Right renal pelvis (tissue), 4 donors: ENCODE results near the gene CACNA1B. TPM values are rescaled to one million over a fixed set of nuclear protein-coding genes. Genes with fewer than 3 reads are reported as not detected.
"Not testable (repeated sequence)": the region's sequence is repeated elsewhere in the genome, so short reads cannot be mapped to it uniquely, and the experiment has no call there.

Experiments
- DNase-seq, 4 donors: peaks; one replicate each; pipeline ENCODE4 v3.0.0-alpha.2; 2013; ENCODE audit warnings: low read depth in 4 of 4, low spot score in 3 of 4, missing footprints in 1 of 4
- polyA plus RNA-seq, 4 donors: library from polyadenylated mRNA; unstranded; fragments of 120-200 nt; gene quantifications; one replicate each; pipeline ENCODE4 v1.2.1, GENCODE V29; 2013; ENCODE audit not compliant: insufficient read length in 4 of 4

CACNA1B gene
- polyA plus RNA-seq, 4 donors = 0.12 to 0.39 (median 0.24) TPM

- no peak for DNase-seq
Observed at GRCh38 chr9:138122676-138123075, 245.1 kb downstream of the CACNA1B start.

GRCh38 chr9:138123086-138123485 is 245.5 kb downstream of the CACNA1B start:
- DNase-seq = no peak

GRCh38 chr9:138126090-138126857 is 248.7 kb downstream of the CACNA1B start:
- DNase-seq = not testable (repeated sequence)

GRCh38 chr9:138126858-138127584 is 249.4 kb downstream of the CACNA1B start:
- not testable (repeated sequence) for DNase-seq

- DNase-seq = not testable (repeated sequence)
Observed at GRCh38 chr9:138128027-138128426, 250.4 kb downstream of the CACNA1B start.

GRCh38 chr9:138129318-138129717 is 251.7 kb downstream of the CACNA1B start:
- not testable (repeated sequence) for DNase-seq

- not testable (repeated sequence) for DNase-seq
Observed at GRCh38 chr9:138132946-138133705, 255.5 kb downstream of the CACNA1B start.

GRCh38 chr9:138134581-138134980 is 257.0 kb downstream of the CACNA1B start:
- not testable (repeated sequence) for DNase-seq

- not testable (repeated sequence) for DNase-seq
Observed at GRCh38 chr9:138139096-138139495, 261.5 kb downstream of the CACNA1B start.

- not testable (repeated sequence) for DNase-seq
Observed at GRCh38 chr9:138140980-138141379, 263.4 kb downstream of the CACNA1B start.

GRCh38 chr9:138142528-138143244 is 265.1 kb downstream of the CACNA1B start:
- not testable (repeated sequence) for DNase-seq

- not testable (repeated sequence) for DNase-seq
Observed at GRCh38 chr9:138143491-138143890, 265.9 kb downstream of the CACNA1B start.

- peak in 1 of 4 donors; percentile 7 for DNase-seq
Observed at GRCh38 chr9:138147556-138147955, 270.0 kb downstream of the CACNA1B start.

- peak in 1 of 4 donors; percentile 39 for DNase-seq
Observed at GRCh38 chr9:138149672-138150656, 272.4 kb downstream of the CACNA1B start.

- not testable (repeated sequence) for DNase-seq
Observed at GRCh38 chr9:138155788-138156187, 278.2 kb downstream of the CACNA1B start.

- DNase-seq = not testable (repeated sequence)
Observed at GRCh38 chr9:138166793-138167192, 289.2 kb downstream of the CACNA1B start.
